Mesendoderm (in vitro differentiated cells): ENCODE data around the gene LRP3.
"Not testable (repeated sequence)": the region's sequence is repeated elsewhere in the genome, so short reads cannot be mapped to it uniquely, and the experiment has no call there.

Source experiments
- DNase-seq: peaks from one replicate; pipeline ENCODE4 v3.0.0; 2013
- H2AK5ac ChIP-seq: 2 replicates; pipeline ENCODE4 v1.6.1; 2013; ENCODE audit warnings: low read length, inconsistent platforms
- H2BK120ac ChIP-seq: 2 replicates; pipeline ENCODE4 v1.6.1; 2013; ENCODE audit warnings: low read depth, mild to moderate bottlenecking, low read length, moderate library complexity, mixed read lengths
- H2BK15ac ChIP-seq: replicated peaks from 2 replicates; pipeline ENCODE4 v1.6.1; 2013; ENCODE audit warnings: low read depth, mild to moderate bottlenecking, moderate library complexity
- H2BK5ac ChIP-seq: 2 replicates; pipeline ENCODE4 v1.6.1; 2013; ENCODE audit warnings: low read length, inconsistent platforms
- H3K18ac ChIP-seq: 2 replicates; pipeline ENCODE4 v1.6.1; 2013; ENCODE audit warnings: mild to moderate bottlenecking, low read length, mixed read lengths
- H3K23ac ChIP-seq: one replicate; pipeline ENCODE4 v1.6.1; 2013; ENCODE audit warnings: low read length
- H3K27ac ChIP-seq: 2 replicates; pipeline ENCODE4 v1.5.1; 2013; ENCODE audit warnings: low read depth, mild to moderate bottlenecking, inconsistent platforms, low read length, moderate library complexity
- H3K27me3 ChIP-seq: 2 replicates; pipeline ENCODE4 v1.6.1; 2013; ENCODE audit warnings: low read length, control low read depth, mild to moderate bottlenecking, inconsistent platforms; ENCODE audit not compliant: insufficient read depth, poor library complexity
- H3K36me3 ChIP-seq: 2 replicates; pipeline ENCODE4 v1.6.1; 2013; ENCODE audit warnings: low read length, inconsistent platforms; ENCODE audit not compliant: control insufficient read depth, insufficient read depth
- H3K4ac ChIP-seq: one replicate; pipeline ENCODE4 v1.6.1; 2013; ENCODE audit warnings: low read depth, mild to moderate bottlenecking, low read length, moderate library complexity
- H3K4me1 ChIP-seq: 2 replicates; pipeline ENCODE4 v1.6.1; 2013; ENCODE audit warnings: low read depth, low read length, inconsistent platforms; ENCODE audit not compliant: control insufficient read depth
- H3K4me2 ChIP-seq: 2 replicates; pipeline ENCODE4 v1.6.1; 2013; ENCODE audit warnings: low read length
- H3K4me3 ChIP-seq: 2 replicates; pipeline ENCODE4 v1.5.1; 2013; ENCODE audit warnings: mild to moderate bottlenecking, low read length
- H3K56ac ChIP-seq: one replicate; pipeline ENCODE4 v1.6.1; 2013; ENCODE audit warnings: low read length
- H3K79me1 ChIP-seq: 2 replicates; pipeline ENCODE4 v1.6.1; 2013; ENCODE audit warnings: low read length, inconsistent platforms
- H3K79me2 ChIP-seq: 2 replicates; pipeline ENCODE4 v1.6.1; 2013; ENCODE audit warnings: mild to moderate bottlenecking, low read length; ENCODE audit not compliant: control insufficient read depth, insufficient read depth
- H3K9ac ChIP-seq: 2 replicates; pipeline ENCODE4 v1.6.1; 2013; ENCODE audit warnings: low read length, inconsistent platforms
- H4K5ac ChIP-seq: one replicate; pipeline ENCODE4 v1.6.1; 2013; ENCODE audit warnings: low read length
- H4K8ac ChIP-seq: one replicate; pipeline ENCODE4 v1.6.1; 2013; ENCODE audit warnings: low read depth, mild to moderate bottlenecking, control low read depth, low read length, moderate library complexity
- WGBS: extraction: QIAGEN DNeasy Blood & Tissue Kit; methylation state at CpG from one replicate; pipeline ENCODE4 v1.1.7; 2013; ENCODE audit warnings: low lambda C conversion rate, missing lambda C conversion rate; ENCODE audit not compliant: insufficient coverage; ENCODE audit errors: extremely low coverage; 5-methylcytosine and 5-hydroxymethylcytosine counted together

The LRP3 gene

GRCh38 chr19:33177417-33177979 is 16.6 kb upstream of the LRP3 start:
- Histone ChIP-seq H3K36me3 (no peaks in the 10 kb centered on the region), H3K4me1 (peaks cover 2% of the 10 kb centered on the region), H2BK120ac (no peak overlapping the region), H3K18ac (no peak overlapping the region), H3K4me2 (peak overlapping the region; percentile 95), H3K56ac (peak overlapping the region; percentile 83), H3K23ac (peak overlapping the region; percentile 45), H3K4me3 (peak overlapping the region; percentile 58), H3K27ac (no peak overlapping the region), H3K9ac (peak overlapping the region; percentile 75), H2BK5ac (no peak overlapping the region), H3K27me3 (no peaks in the 10 kb centered on the region), H3K4ac (no peak overlapping the region), H2BK15ac (no peak overlapping the region), H3K79me2 (no peaks in the 10 kb centered on the region), H4K8ac (no peak overlapping the region), H4K5ac (no peak overlapping the region), H3K79me1 (no peaks in the 10 kb centered on the region), H2AK5ac (no peak overlapping the region)
- no CpG with 5 or more reads among the region's 38 CpGs for WGBS
- DNase-seq: peak; percentile 63

GRCh38 chr19:33186431-33187182 is 7.5 kb upstream of the LRP3 start:
- no peak overlapping the region for H4K8ac ChIP-seq
- no peak overlapping the region for H3K23ac ChIP-seq
- no peak overlapping the region for H3K4me3 ChIP-seq
- no peak for DNase-seq
- no peak overlapping the region for H3K9ac ChIP-seq
- no peak overlapping the region for H3K4me2 ChIP-seq
- H3K4ac ChIP-seq: no peak overlapping the region
- H2AK5ac ChIP-seq: no peak overlapping the region
- no peak overlapping the region for H2BK15ac ChIP-seq
- H3K56ac ChIP-seq: no peak overlapping the region
- no peaks in the 10 kb centered on the region for H3K79me2 ChIP-seq
- no peak overlapping the region for H2BK120ac ChIP-seq
- no peaks in the 10 kb centered on the region for H3K36me3 ChIP-seq
- H3K18ac ChIP-seq: no peak overlapping the region
- no peaks in the 10 kb centered on the region for H3K4me1 ChIP-seq
- H3K27me3 ChIP-seq: no peaks in the 10 kb centered on the region
- no peak overlapping the region for H3K27ac ChIP-seq
- H4K5ac ChIP-seq: no peak overlapping the region
- no CpG with 5 or more reads among the region's 11 CpGs for WGBS
- H3K79me1 ChIP-seq: no peaks in the 10 kb centered on the region
- H2BK5ac ChIP-seq: no peak overlapping the region

DNA sequence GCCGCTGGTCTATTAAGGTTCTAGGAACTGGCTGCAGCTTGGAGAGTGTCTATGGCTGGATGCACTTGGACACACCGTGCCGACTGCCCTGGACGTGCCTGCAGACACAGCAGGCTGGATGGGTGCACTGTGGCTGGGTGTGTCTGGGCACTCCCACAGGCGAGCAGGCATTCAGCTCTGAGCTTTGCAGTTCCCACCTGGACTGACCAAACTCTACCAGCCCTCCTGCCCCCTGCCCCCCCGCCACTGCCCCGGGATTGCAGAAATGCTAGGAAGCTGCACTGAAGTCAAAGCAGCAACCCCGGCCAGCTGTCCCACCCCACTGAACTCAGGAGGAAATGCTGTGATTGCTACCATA is 7.0 kb upstream of the LRP3 start:
- Histone ChIP-seq H2BK15ac (no peak overlapping the region), H2BK5ac (no peak overlapping the region), H3K56ac (no peak overlapping the region), H3K23ac (no peak overlapping the region), H3K4me1 (no peaks in the 10 kb centered on the region), H3K36me3 (no peaks in the 10 kb centered on the region), H2BK120ac (no peak overlapping the region), H3K9ac (no peak overlapping the region), H3K79me1 (no peaks in the 10 kb centered on the region), H3K4me3 (no peak overlapping the region), H3K18ac (no peak overlapping the region), H4K5ac (no peak overlapping the region), H2AK5ac (no peak overlapping the region), H3K27ac (no peak overlapping the region), H4K8ac (no peak overlapping the region), H3K4ac (no peak overlapping the region), H3K79me2 (no peaks in the 10 kb centered on the region), H3K27me3 (no peaks in the 10 kb centered on the region), H3K4me2 (no peak overlapping the region)
- WGBS: no CpG with 5 or more reads among the region's 8 CpGs
- DNase-seq: no peak

DNA sequence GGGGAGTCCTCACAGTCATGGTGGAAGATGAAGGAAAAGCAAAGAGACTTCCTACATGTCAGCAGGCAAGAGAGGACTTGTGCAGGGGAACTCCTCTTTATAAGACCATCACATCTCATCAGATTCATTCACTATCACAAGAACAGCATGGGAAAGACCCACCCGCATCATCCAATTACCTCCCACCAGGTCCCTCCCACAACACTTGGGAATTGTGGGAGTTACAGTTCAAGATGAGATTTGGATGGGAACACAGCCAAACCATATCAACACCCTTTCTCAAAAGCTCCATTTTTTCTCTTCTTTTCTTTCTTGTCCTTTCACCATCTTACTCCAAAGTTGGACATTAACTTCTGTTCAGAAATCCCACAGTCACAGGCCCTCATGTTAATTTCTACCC is 4.7 kb upstream of the LRP3 start:
- Histone ChIP-seq H3K18ac (no peak overlapping the region), H3K4me2 (no peak overlapping the region), H3K27me3 (no peaks in the 10 kb centered on the region), H3K27ac (no peak overlapping the region), H3K4me3 (no peak overlapping the region), H3K4me1 (no peaks in the 10 kb centered on the region), H3K9ac (no peak overlapping the region), H3K23ac (no peak overlapping the region), H3K79me2 (no peaks in the 10 kb centered on the region), H2AK5ac (no peak overlapping the region), H2BK120ac (no peak overlapping the region), H3K56ac (no peak overlapping the region), H2BK15ac (no peak overlapping the region), H3K4ac (no peak overlapping the region), H4K8ac (no peak overlapping the region), H2BK5ac (no peak overlapping the region), H4K5ac (no peak overlapping the region), H3K79me1 (no peaks in the 10 kb centered on the region), H3K36me3 (no peaks in the 10 kb centered on the region)
- WGBS: no CpG with 5 or more reads among the region's 1 CpG
- no peak for DNase-seq

DNA sequence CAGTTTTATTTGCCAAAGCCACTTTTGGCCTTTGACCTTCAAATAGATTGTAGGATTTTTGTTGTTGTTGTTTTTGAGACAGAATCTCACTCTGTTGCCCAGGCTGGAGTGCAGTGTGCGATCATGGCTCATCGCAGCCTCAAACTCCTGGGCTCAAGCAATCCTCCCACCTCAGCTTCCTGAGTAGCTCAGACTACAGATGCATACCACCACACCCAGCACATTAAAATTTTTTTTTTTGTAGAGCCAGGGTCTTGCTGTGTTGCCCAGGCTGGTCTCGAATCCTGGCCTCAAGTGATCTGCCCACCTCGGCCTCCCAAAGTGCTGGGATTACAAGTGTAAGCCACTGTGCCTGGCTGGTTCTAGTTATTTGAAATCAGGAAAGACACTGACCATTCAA is 3.0 kb upstream of the LRP3 start:
- not testable (repeated sequence) for H3K27me3 ChIP-seq, H3K79me2 ChIP-seq, H3K4me2 ChIP-seq, H3K27ac ChIP-seq, H3K23ac ChIP-seq, H3K4ac ChIP-seq, H3K56ac ChIP-seq, H3K4me3 ChIP-seq, H4K8ac ChIP-seq, H3K9ac ChIP-seq, H3K4me1 ChIP-seq, H3K79me1 ChIP-seq, DNase-seq, H2BK5ac ChIP-seq, H2BK15ac ChIP-seq, H3K36me3 ChIP-seq, H2BK120ac ChIP-seq, H4K5ac ChIP-seq, H2AK5ac ChIP-seq, H3K18ac ChIP-seq
- WGBS: no CpG with 5 or more reads among the region's 4 CpGs

GRCh38 chr19:33191501-33191900 is 2.6 kb upstream of the LRP3 start:
- no peak overlapping the region for H3K4me3 ChIP-seq
- no peak overlapping the region for H2BK120ac ChIP-seq
- no peak overlapping the region for H3K4ac ChIP-seq
- no peak overlapping the region for H3K23ac ChIP-seq
- no peaks in the 10 kb centered on the region for H3K79me1 ChIP-seq
- H3K27me3 ChIP-seq: no peaks in the 10 kb centered on the region
- H2BK15ac ChIP-seq: no peak overlapping the region
- no peak overlapping the region for H3K4me2 ChIP-seq
- no peak overlapping the region for H2AK5ac ChIP-seq
- DNase-seq: no peak
- no peak overlapping the region for H2BK5ac ChIP-seq
- no peak overlapping the region for H4K8ac ChIP-seq
- no peaks in the 10 kb centered on the region for H3K79me2 ChIP-seq
- H3K9ac ChIP-seq: no peak overlapping the region
- no peaks in the 10 kb centered on the region for H3K4me1 ChIP-seq
- no peak overlapping the region for H3K27ac ChIP-seq
- no CpG with 5 or more reads among the region's 6 CpGs for WGBS
- H3K56ac ChIP-seq: no peak overlapping the region
- H3K36me3 ChIP-seq: no peaks in the 10 kb centered on the region
- no peak overlapping the region for H4K5ac ChIP-seq
- no peak overlapping the region for H3K18ac ChIP-seq
